NCI-H1436 (cell line): ENCODE results near the gene OPRM1.
"Not testable (repeated sequence)": the region's sequence is repeated elsewhere in the genome, so short reads cannot be mapped to it uniquely, and the experiment has no call there.

Experiments
- DNase-seq: peaks from one replicate; lab custom pipeline; 2025; lab: John Stamatoyannopoulos, UW

Gene OPRM1

GRCh38 chr6:154241061-154241460 is 202.0 kb downstream of the OPRM1 start:
- not testable (repeated sequence) for DNase-seq

- no peak for DNase-seq
Observed at GRCh38 chr6:154241581-154241980, 202.5 kb downstream of the OPRM1 start.

GRCh38 chr6:154242617-154243357 is 203.7 kb downstream of the OPRM1 start:
- DNase-seq: no peak

DNA sequence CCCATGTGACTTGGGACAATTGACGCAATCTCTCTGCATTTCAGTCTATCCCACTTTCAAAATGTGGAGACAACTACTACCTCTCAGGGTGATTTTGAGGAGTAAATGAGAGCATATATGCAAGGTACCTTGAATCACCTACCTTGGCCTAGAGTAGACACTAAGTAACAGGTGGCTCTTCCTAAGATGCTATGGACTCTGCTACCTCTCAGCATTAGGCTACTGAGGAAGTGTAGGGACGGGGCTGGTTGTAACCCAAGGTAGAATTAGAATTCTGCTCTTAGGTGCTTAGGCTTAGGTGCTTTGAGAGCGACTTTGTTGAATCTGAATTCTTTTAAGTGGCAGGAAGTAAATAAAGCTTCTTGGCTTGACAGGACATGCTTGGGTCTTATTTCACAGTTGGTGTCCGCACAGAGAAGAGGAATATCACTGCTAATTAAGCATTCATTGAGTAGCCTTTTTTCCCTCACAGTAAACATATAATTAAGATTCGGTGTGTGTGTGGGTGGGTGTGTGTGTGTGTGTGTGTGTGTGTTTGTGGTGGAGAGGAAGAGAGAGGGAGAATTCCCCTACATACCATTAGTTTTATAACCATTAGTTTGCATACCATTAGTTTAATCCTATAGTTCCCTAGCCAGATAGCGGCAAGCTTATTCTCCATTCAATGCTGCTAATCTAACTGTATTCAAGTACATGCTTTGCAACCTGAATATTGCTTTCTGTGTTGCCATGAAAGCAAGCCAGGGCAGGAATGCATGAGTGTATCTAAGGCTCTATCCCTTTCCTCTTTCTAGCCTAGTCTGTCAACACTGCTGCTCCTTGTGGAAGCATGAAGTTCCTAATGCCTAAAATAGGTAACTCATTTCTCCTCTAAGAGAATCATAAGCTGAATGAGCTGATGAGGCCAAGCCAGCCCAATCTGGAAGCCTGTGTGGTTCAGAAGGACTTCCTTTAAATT is 205.0 kb downstream of the OPRM1 start:
- DNase-seq: no peak

GRCh38 chr6:154245506-154245905 is 206.5 kb downstream of the OPRM1 start:
- no peak for DNase-seq

DNA sequence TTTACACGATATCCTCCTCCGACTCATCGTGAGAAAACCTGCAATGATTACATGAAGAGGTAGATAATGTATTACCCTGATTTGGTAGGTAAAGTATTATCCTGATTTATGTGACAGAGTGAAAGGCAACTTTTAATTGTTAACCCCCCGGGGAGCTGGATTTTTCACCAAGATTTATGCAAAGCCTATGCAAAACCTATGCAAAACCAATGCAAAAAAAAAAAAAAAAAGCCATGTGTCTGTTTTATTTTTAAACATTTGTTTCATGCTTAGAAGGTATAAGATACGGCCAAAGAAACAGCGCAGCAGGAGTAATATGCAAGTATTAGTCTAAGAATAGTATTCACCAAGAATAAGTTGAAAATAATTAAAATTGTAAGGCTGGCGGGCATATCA is 207.7 kb downstream of the OPRM1 start:
- no peak for DNase-seq

GRCh38 chr6:154247119-154247861 is 208.2 kb downstream of the OPRM1 start:
- DNase-seq: no peak

- no peak for DNase-seq
Observed at GRCh38 chr6:154249499-154250298, 210.7 kb downstream of the OPRM1 start.

- DNase-seq: no peak
Observed at GRCh38 chr6:154251116-154251515, 212.1 kb downstream of the OPRM1 start.

DNA sequence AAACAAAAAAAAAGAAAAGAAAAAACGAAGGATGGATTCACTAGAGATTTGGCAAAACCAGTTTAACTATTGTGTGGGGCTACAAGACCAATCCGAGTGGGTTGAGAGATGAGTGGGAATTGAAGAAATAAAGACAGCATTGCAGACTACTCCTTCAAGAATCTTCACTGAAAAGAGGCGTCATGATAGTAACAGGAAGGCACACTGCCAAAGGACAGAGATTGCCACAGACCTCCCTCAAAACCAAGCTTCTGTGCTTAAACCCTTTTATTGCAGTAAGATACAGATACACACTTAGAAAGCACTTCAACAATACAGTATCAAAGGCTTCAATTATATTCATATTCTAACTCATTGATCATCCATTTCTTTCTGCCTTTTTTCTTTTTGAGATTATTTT is 213.6 kb downstream of the OPRM1 start:
- DNase-seq: no peak

DNA sequence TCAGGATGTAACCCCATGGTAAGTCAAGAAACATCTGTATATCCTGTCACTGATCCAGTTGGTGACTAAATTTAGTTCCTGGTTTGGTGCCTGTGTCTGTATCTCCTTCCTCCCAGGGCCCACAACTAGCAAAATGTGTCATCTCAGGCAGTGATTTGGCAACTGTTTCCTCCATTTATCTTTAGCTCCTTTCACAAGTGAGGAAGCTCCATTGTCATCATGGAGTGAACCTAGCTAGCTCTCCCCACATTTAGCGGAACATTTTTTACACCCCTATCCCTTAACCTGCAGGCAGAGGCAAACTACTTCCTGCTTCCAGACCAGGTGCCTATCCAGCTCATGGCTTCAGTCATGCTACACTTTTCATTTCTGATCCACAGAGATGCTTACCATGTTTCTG is 218.0 kb downstream of the OPRM1 start:
- DNase-seq: no peak

GRCh38 chr6:154258064-154258757 is 219.2 kb downstream of the OPRM1 start:
- DNase-seq: no peak

DNA sequence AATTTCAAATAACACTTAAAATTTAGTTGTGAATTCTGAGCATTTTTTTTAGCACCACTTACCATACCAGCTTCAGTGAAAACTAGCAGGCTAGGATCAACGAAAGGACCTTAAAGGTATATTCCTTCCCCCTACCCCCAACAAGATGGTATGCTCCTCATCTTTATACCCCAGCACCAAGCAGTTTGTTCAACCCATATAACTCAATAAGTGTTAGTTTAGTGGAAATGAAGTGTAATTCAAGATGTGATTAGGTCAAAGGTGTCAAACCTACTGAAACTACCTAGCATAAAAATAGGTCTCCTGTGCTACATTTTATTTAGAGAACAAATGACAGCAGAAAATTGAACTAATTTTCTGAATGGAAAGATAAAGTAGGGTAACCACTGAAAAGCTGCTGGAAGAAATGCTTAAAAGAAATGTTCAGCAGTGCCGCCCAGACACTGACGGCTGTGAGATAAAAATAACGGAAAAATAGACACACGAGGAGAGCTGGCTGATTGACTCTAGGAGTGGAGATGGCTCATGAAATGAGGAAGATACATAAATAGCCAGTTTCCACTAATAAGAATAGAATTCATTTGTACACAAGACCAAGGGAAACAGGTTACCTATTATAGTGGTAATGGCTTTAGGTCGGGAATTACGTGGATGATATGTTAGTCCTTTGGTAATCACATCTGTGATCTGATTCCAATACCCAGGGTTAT is 222.8 kb downstream of the OPRM1 start:
- no peak for DNase-seq

GRCh38 chr6:154266560-154267099 is 227.6 kb downstream of the OPRM1 start:
- DNase-seq: no peak

DNA sequence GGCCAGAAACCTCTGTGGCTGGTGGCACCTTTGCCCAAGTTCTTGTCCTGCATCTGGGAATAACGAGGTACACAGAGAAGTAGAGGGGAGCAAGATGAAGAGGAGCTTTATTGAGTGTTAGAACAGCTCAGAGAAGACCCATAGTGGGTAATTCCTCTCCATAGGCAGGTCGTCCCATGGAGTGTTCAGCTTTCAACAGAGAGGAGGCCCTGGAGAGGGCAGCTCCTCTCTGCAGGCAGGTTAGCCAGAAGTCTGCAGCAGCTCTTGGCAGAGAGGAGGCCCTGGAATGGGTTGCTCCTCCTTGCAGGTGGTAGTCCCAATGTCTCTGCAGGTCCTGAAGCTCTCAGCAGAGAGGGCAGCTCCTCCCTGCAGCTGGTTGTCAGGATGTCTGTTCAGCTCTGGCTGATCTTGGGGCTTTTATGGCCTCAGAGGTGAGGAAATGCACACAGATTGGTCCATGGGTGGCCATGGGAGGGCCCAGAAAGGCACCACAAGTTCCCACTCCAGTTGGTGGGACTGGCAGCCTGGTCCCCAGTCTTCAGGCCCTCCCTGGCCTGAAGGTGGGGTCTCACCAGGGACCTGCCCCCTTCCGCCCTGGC is 228.6 kb downstream of the OPRM1 start:
- no peak for DNase-seq

DNA sequence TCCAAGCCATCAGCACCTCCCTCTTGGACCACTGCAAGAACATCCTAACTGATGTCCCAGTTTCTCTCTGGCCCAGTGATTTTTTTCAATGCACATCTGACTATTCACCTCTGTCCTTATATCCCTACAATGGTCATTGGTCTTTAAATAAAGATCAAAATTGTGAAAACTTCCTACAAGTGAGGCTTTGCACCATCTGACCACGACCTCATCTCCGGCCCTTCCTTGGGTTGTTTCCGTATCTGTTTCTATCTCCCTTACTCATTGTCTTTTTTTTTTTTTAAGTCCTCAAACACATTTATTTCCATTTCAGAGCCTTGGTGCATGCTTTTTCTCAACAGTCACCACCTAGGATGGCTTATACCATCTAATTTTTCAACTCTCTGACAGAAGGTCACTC is 229.4 kb downstream of the OPRM1 start:
- DNase-seq: no peak

DNA sequence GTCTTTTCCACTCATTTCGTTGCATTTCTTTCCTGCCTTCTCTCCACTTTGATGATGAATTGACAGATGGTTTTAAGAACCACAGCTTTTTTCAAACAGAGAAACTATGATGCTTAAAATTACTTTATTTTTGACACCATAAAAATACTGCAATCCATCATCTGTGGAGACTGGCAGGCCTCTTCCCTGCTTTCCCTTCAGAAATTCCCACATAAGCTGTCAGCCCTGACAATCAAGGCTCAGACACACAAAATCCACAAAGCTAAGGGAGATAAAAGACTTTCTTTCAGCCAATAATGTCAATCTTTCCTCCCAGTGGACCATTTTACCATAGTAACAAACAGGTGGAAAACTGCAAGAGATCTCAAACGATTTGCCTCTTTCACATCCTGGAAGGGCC is 235.1 kb downstream of the OPRM1 start:
- DNase-seq: no peak

DNA sequence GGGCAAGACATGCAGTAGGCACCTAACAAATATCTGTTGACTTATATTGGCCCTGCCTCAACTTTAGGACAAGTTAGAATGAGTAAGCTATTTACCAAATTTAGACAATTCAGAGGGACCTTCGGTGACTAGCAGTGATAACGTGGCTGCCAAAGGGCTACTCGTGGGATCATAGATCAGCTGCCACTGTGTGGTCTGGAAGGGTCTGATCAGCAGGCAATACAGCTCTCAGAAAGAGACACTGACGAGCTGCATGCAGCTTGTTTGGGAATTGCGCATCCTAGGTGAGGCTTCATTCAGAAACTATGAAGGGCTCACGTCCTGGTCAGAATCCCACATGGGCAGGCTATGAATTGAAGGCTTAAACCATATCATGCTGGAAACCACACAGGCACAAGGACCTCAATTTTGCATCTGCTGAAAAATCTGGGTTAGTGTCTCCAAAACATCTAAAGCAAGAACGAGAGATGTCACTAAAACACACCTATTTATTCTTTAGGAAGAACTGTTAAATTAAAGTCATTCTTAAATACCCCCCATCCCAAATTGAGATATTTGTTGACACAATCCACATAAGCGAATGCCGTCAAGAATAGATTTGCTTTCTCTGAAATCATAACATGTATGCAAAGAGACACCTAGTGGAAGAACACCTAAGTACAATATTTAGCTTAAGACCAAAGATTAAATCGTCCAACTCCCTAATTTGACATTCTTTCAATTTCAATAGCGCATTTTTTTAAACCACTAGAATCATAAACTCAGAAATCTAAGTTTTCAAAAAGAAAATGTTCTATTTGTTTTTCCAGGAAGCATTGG is 238.0 kb downstream of the OPRM1 start:
- peak; percentile 24 for DNase-seq

DNA sequence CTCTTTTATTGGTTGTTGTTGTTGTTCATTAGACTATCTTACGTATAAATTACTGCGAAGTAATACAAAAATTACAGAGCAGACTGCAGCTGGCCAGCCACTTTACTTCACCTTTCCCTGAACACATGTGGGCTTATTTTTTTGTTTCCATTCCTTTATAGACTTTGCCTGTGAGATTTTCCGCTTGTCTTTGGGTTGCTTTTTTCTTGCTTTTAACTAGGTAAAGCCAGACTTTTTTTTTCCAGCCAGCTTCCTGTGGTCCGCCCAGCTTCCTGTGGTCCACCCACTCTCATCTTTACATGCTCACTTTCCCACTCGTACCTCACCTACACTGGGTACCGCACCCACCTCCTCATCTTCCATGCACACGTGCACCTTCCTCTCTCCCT is 238.6 kb downstream of the OPRM1 start:
- no peak for DNase-seq
